SKM-1 treated with dmso at 0.1 percent for 144 hours (cell line): ENCODE measurements around the gene ADAMTS3.

Source experiments
- DNase-seq: peaks from one replicate; lab custom pipeline; 2025; ENCODE audit not compliant: unreplicated experiment; lab: John Stamatoyannopoulos, UW

ADAMTS3 gene

DNA sequence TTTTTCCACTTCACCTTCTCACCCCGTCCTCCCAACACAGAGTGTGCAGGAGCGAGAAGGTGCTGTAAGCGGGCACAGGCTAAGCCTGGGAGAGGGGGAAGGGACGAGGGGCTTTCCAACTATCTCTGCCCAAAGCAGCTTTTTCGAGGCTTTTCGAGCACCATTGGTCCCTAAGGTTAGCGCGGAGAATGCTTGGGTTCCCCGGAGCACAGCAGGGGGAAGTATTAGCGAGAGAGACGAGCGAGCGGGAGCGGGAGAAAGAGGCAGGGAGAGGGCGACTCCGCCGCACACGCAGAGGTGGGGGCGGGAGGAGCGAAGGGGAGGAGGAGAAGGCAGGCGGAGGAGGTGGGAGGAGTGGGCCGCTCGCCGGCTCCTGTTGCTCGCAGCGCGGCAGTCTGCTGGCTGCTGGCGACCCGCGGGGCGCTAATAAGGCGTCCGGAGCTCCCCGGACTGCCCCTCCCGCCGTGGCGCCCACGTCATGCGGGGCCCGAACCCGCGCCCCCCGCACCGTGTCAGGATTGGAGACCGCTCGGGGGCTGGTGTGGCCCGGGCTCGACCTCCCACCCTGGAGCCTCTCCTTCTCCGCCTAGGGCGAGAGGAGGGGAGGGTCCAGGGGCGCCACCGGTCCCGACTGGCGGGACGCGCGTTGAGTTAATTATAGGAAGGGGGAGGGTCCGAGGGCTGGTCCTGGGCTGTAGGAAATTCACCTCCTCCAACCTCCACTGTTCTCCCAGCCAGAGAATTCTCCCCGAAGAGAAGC is at the start of gene ADAMTS3:
ADAMTS3 (minus strand) TSS at position 263 of the 760 bp plus-strand sequence. CDS start 459 bp downstream, outside the sequence.
- DNase-seq, result peak; percentile 64

DNA sequence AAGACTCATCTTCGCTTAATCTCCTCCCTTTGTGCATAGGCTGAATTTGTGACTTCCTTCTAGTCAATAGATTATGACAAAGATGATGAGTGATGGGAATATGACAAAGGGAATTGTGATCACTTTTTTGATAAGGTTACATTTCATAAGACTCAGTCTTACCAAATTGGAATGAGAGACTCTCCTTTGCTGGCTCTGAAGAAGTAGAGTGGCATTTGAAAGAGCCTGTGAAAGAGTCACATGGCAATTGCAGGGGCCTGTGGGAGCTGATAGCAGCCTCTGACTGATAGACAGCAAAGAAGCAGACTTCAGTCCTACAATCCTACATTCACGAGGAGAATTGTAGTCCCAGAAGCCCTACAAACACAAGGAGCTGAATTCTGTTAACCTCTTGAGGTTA is 44.9 kb upstream of the ADAMTS3 start:
- no peak for DNase-seq

DNA sequence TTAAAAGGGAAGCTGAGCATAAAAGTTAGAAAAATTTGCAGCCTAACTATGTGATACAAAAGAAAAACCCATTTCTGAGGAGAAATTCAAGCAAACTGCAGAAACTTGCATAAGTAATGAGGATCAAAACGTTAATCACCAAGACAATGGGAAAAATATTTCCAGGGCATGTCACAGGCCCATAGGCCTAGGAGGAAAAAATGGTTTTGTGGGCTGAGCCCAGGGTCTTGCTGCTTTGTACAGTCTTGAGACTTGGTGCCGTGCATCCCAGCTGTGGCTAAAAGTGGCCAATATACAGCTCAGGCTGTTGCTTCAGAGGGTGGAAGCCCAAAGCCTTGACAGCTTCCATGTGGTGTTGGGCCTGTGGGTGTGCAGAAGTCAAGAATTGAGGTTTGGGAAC is 37.7 kb upstream of the ADAMTS3 start:
- DNase-seq, result no peak

DNA sequence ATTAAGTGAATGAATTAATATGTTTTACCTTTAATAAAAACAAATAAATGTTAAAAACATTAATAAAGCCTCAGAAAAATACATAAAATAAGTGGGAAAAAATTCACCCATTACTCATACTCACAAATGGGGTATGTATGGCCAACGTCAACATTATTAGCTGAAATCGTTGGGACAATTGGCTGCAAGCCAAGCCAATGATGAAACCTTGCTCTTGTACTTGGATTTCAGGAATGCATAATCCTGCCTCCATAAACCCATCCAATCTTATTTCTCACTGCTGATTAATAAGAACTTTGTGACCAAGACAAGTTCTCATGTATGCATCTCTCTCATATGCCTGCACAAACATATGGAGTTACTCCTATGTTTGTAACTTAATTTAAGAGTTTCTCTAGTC is 35.3 kb upstream of the ADAMTS3 start:
- DNase-seq, result no peak

DNA sequence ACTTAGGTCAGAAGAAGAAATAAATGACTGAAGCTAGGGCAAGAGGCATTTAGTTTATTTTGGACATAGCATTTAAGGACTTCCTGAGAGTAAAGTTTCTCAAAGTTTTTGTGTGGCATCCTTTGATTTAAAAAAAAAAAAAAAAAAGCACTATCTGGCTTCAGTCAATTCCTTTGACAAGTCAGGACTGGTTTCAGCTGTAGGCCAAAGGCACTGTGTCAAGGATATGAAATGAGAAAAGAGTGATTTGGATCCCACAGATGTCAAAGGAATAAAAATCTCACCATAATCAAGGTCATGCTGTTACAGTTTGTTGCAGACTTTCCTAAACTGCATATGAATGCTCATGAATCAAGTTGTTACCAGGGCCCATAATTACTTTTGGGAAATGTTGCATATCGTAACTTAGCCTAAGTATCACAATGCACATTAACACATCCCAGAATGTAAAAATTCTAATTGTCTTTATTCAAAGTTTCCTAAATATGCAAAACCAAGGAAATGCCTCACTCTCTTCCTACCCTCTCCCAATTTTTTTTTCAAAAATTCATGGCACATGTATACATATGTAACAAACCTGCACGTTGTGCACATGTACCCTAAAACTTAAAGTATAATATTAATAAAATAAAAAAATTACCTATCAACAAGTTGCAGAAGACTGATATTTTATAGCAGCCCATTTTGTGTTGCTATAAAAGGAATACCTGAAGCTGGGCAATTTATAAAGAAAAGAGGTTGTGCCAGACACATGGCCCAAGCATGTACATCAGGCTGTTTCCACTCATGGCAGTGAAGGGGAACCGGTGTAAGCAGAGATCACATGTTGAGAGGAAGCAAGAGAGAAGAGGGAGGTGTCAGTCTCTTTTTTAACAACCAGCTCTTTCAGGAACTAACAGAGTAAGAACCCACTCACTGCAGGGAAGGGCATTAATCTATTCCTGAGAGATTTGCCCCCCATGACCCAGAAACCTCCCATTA is 33.7 kb upstream of the ADAMTS3 start:
- DNase-seq, result no peak

DNA sequence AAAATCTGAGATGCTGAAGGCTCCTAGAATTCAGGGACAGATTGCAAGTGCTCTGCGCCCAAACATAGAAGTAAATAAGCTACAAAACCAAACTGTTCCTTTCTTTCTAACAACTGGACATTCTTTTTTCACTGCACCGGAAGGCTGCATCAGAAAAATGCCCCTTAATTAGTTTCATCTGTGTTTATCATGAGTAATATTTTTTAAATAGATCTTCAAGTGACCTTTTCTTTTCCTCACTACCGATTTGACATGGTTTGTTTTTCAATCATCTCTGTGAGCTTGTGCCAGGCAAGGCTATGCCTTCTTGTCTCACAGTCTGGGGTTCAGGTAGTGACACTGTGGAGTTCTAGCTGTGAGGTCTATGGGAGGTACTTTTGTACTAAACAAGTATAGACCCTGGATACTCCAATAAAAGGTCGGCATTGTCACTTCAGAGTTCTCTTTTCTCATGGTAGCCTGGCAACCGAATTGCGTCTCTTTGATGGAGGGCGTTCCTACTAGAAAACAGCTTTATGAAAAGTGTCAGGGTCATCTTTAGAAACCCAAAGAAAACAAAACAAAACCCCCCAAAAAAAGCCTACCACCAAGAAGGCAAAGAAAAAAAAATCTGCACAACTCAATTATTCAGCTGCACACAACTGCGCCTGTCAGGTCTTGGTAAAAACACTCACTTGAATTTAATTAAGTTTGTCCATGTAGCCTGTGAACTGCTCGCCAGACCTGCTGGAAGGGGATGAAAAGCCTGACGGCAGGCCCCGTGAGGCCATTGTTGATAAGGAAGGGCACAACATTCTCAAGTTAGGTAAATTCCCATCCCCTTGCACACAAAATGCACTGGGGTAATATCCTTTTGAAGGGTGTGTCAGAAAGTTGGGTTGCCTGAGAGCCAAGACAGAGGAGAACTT is 22.8 kb upstream of the ADAMTS3 start:
- DNase-seq, result no peak

DNA sequence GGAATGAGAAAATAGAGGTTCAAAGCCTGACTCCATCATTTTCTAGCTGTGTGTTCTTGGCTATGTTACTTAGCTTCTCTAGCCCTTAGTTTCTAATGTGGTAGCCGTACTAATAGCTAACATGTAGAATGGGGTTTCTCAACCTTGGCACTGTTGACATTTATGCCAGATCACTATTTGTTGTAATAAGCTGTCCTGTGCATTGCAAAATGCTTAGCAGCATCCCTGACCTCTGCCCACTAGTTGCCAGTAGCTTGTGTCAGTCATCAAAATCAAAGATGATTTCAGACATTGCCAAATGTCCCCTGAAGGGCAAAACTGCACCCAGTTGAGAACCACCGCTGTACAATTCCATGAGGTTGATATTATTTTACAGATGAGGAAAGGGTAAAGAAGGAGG is 18.3 kb upstream of the ADAMTS3 start:
- no peak for DNase-seq

DNA sequence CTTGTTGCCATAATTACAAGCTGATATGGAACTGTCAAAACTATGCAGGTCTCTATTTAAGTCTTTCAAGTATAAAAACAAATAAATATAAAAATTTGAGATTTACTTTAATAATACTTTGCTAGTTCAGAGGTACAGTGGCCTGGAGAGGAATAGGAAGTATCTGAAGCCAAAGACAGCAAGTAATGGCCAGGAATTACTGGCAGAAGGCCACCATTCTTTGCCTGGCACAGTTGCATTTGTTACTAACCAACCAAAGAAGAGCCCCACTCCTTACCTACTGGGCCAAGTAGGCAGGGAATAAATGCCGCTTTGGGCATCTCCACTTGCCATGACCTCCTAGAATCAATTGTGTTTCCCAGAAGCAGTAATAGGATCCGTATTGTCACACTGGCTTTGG is 13.8 kb upstream of the ADAMTS3 start:
- no peak for DNase-seq

DNA sequence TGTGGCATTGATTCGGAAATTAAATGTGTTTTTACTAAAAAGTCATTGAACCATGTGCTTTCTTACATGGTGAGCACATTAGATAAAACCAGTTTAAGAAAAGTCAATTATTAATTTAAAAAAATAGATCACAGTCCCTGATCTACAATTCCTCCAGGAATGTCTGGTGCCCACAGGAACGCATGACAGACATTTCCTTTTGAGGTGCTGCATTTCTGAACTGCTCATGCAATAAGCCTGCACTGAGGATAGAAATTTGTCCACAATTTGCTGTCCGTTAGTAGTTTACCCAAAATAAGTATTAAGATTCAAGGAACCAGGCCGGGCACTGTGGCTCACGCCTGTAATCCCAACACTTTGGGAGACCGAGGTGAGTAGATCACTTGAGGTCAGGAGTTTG is 8.2 kb upstream of the ADAMTS3 start:
- DNase-seq, result no peak

DNA sequence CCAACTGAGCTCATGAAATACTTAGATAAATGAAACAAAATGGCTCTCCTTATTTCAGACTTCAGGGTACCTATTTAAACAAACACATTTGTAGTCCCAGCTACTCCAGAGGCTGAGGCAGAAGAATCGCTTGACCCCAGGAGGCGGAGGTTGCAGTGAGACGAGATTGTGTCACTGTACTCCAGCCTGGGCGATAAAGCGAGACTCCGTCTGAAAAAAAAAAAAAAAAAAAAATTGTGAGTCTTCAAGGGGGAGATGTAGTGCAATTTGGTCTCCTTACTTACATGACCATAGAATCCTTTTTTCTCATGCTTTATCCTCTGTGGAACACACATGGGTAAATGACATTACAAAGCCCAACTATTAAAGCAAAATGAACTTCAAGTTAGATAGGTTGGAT is 2.3 kb upstream of the ADAMTS3 start:
- no peak for DNase-seq

DNA sequence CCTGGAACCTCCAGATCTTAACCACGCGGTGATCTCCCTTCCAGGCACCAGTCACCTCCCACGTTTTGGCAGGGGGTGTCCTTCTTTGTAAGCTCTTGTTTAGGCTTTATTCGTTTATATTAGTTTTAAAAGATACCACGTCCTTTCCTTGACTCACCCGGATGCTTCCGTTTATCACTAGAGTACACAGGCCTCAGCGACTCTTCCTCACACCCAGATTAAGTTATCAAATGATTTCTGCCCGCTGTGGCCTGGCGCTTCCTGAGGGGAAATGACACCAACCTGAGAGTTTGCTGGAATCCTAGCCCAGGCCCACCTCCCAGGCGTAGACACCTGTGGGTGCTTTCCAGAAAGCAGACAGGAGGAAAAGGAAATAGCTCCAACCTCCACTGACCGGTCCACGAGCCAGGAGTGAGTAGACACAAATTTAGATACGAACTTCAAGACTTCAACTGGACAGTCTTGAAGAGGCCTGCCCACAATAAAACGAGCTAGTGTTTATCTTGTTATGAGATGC is 756 bp upstream of the ADAMTS3 start:
- no peak for DNase-seq

DNA sequence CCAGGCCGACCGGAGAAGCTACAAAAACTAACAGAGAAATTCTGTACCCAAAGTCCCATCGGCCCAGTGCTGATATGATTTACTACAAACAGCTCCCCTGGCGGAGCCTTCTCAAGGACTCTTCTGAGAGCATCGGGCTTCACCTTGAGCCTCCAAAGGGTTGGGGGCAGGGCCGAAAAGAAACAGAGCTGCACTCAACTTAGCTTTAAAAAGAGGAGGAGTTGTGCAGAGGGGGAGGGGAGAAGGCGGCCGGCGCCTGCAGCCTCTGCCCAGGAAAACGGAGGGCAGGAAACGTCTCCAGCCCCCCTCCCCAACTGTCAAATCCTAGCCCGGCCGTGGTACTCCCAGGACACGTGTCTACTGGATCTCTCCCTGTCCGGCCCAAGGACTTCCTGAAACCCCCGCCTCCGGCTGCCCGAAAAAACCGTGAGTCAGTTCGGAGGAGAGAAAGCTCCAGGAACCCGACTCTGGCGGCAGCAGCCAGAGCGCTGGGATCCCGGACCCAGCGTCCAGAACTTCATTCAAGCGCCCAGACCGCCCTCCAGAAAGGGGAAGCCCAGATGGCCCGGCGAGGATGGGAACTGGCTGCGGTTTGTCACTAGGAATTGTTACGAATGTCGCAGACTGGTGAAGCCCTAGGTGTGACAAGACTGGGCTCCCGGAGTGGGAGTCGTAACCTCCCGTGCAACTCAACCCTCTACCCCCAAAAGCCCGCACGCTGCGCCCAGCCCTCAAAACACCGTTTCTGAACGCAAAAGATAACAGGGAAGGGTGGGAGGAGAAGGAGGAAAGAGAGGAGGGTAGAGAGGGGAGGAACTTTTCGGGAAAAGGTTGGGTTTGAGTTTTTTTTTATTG is 973 bp downstream of the ADAMTS3 start:
- peak; percentile 61 for DNase-seq

DNA sequence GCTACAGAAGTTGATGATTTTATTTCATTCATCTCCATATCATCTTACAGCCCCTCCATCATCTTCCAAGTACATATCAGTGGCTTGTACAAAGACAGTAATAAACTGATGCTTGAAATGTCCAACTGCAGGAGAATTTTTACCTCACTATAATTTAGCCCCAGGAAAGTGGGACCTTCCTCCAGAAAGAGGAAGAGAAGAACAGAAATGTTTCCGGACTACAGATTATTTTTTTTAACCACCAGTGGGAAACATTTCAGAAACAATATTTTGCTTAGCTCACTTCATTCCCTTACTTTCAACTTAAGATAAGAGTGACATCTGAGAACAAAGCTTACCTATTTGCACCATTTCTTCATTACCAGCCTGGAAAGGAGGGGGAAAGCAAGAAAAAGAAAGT is 2.0 kb downstream of the ADAMTS3 start:
- no peak for DNase-seq

DNA sequence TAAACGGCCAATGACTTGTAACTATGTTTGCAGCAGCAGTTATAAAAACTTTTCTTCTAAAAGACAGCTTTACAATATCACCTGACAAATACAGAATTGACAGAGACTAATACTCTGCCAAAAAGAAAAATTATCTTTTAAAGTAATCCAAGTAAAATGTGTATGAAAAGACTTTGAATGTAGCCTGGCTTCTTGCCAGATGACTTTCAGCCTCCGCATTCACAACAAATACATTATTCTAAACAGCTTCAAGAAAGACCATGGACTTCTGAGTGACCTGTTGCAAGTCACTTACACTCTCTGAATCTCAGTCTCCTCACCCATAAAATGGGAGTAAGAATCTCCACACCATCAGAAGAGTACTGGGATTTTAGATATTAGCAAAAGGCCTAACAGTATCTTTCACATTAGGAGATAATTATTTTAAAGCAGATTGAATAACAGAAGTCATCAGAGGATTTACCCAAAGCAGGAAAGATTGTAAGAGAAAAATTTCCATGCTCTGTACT is 2.5 kb downstream of the ADAMTS3 start:
- no peak for DNase-seq

DNA sequence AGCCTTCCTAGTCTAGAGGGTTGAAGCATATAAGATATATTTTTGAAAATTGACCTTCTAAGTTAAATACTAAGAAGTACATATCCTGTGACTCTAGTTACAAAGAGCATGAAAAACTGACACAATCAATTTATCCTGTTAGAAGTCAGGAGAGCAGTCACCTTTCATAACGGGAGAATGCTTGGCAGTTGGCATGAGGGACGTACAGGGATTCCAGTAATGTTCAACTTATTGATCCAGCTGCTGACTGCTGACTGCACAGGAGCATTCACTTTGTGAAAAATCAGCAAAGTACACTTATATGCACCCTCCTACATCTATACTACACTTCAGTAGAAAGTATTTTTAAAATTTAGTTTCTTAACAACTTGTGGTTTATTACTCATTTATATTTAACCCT is 4.2 kb downstream of the ADAMTS3 start:
- DNase-seq, result no peak

DNA sequence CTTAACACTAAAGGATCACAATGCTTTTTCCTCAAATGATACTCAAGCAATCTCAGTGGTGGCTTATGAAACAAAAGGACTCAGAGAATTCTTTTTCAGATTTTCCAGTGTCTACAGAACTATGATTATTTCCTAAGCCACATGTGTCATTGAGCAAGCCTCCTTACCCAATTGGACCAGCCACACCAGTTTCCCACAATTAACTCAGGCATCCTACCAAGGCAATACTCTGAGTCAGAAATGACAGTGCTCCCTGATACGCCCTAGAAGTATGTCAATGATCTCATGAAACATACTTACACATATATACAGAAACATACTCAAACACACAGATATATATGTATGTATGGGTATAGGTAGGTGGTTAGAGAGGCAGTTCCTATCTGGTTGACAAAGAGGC is 4.8 kb downstream of the ADAMTS3 start:
- peak; percentile 9 for DNase-seq

DNA sequence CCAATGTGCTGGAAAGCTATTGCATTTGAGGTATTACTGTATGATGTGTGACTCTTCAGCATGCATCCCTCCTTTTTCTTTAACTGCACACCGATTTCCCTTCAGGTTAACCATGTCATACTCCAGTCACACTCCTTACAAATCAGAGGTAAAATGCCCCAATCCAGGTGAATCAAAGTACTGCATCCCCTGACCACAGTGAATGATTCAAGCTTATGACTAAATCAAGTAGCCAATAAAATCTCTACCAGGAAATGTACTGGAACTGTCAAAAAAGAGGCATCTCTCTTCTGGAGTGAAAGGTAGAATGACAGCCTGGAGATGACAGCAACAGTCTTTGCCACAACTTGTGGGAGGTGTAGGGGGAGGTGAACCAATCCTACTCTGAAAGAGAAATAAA is 10.4 kb downstream of the ADAMTS3 start:
- no peak for DNase-seq

DNA sequence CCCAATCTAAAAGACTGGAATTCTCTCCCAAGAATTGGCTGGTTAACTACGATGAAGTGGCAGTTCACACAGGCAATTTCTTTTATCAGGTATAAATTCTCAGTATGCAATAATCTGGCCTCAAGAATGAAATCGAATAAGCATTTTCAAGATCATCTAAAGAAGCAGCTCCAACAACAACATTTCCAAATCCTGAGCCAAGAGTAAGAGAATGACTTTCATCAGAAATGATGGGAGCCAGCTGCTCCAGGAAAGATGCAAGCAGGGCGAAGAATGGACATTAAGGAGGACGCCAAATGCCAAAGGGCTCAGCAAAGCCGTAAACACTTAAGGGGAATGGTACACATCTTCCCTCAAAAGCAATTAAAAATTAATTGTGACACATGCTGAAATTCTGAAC is 12.0 kb downstream of the ADAMTS3 start:
- no peak for DNase-seq

DNA sequence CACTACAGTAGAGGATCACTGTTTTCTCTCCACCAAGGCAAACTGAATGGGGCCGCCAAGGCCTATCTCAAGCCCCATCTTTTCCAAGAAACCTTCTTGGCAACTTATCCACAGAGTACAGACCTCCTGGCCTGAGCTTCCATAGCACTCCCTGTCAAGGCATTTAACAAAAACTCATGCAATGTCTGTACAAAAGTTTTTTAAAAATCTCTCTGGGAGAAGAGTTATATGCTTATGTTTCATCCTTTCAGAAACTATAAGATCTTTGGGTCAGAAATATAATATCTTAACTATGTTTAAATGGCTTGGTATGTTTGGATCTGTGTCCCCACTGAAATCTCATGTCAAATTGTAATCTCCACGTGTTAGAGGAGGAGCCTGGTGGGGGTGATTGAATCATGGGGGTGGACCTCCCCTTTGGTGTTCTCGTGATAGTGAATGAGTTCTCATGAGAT is 13.6 kb downstream of the ADAMTS3 start:
- no peak for DNase-seq
